WTC11 (cell line): ENCODE measurements around the gene SFTA2. TPM values are rescaled to one million over a fixed set of nuclear protein-coding genes. Genes with fewer than 3 reads are reported as not detected.

Experiments used
- ATAC-seq: fragments of 200-7000 bp; cut with Tn5 transposase; 2 replicates; pipeline ENCODE4 v1.10.0; 2021; ENCODE audit warnings: mild to moderate bottlenecking, moderate library complexity
- CTCF ChIA-PET: fragments of 300-600 bp; sonication (Branson Sonifier 250); formaldehyde crosslinking; loops from one replicate; lab custom pipeline; 2021; ENCODE audit warnings: antibody characterized with exemption; lab: Charles Lee
- POLR2A ChIA-PET: fragments of 350-600 bp; sonication (Branson Sonifier 250); formaldehyde crosslinking; loops from one replicate; lab custom pipeline; 2021; ENCODE audit warnings: antibody characterized with exemption; lab: Charles Lee
- DNase-seq: peaks from one replicate; pipeline ENCODE4 v3.0.0; 2021; ENCODE audit warnings: low spot score
- H3K27ac Mint-ChIP-seq: 2 replicates; pipeline ENCODE4 v1.8.0; 2021; ENCODE audit warnings: mixed read lengths
- H3K27me3 Mint-ChIP-seq: 2 replicates; pipeline ENCODE4 v1.8.0; 2021; ENCODE audit warnings: low read depth, mild to moderate bottlenecking, moderate library complexity, mixed read lengths
- H3K36me3 Mint-ChIP-seq: 2 replicates; pipeline ENCODE4 v1.8.0; 2021; ENCODE audit warnings: mixed read lengths
- H3K4me1 Mint-ChIP-seq: 2 replicates; pipeline ENCODE4 v1.8.0; 2022; ENCODE audit warnings: mixed read lengths
- H3K4me3 Mint-ChIP-seq: 2 replicates; pipeline ENCODE4 v1.8.0; 2021; ENCODE audit warnings: mild to moderate bottlenecking, moderate library complexity, mixed read lengths
- H3K9me3 Mint-ChIP-seq: 2 replicates; pipeline ENCODE4 v1.8.0; 2021; ENCODE audit warnings: mixed read lengths
- ATF2 ChIP-seq: sonication (generic); formaldehyde crosslinking; IDR thresholded peaks from 2 replicates; pipeline ENCODE4 v1.8.1; 2022; ENCODE audit warnings: low read depth, missing genetic modification reagents, borderline replicate concordance
- CREB1 ChIP-seq: sonication (generic); formaldehyde crosslinking; IDR thresholded peaks from 2 replicates; pipeline ENCODE4 v1.8.0; 2023; ENCODE audit warnings: mild to moderate bottlenecking, missing genetic modification reagents
- CREM ChIP-seq: sonication (generic); formaldehyde crosslinking; IDR thresholded peaks from 2 replicates; pipeline ENCODE4 v1.8.1; 2022; ENCODE audit warnings: mild to moderate bottlenecking, missing genetic modification reagents, moderate library complexity
- E2F1 ChIP-seq: sonication (generic); formaldehyde crosslinking; IDR thresholded peaks from 2 replicates; pipeline ENCODE4 v1.8.0; 2022; ENCODE audit warnings: mild to moderate bottlenecking, missing genetic modification reagents
- E2F5 ChIP-seq: sonication (generic); formaldehyde crosslinking; IDR thresholded peaks from 2 replicates; pipeline ENCODE4 v1.8.1; 2022; ENCODE audit warnings: mild to moderate bottlenecking, moderate library complexity, missing genetic modification reagents
- ESRRA ChIP-seq: sonication (generic); formaldehyde crosslinking; IDR thresholded peaks from 2 replicates; pipeline ENCODE4 v1.8.1; 2022; ENCODE audit warnings: mild to moderate bottlenecking, missing genetic modification reagents, borderline replicate concordance
- FOXP1 ChIP-seq: sonication (generic); formaldehyde crosslinking; IDR thresholded peaks from 2 replicates; pipeline ENCODE4 v1.8.0; 2022; ENCODE audit warnings: missing genetic modification reagents, mild to moderate bottlenecking, moderate library complexity, borderline replicate concordance
- FOXP4 ChIP-seq: sonication (generic); formaldehyde crosslinking; IDR thresholded peaks from 2 replicates; pipeline ENCODE4 v1.8.0; 2022; ENCODE audit warnings: mild to moderate bottlenecking, missing genetic modification reagents
- HMGA2 ChIP-seq: fragments of 250-450 bp; sonication (Bioruptor Pico); IDR thresholded peaks from 2 replicates; pipeline ENCODE4 v1.4.0; 2021; ENCODE audit warnings: mild to moderate bottlenecking, moderate library complexity
- HMGXB4 ChIP-seq: sonication (generic); formaldehyde crosslinking; IDR thresholded peaks from 2 replicates; pipeline ENCODE4 v1.8.1; 2023; ENCODE audit warnings: mild to moderate bottlenecking, moderate library complexity, missing genetic modification reagents
- IRF2 ChIP-seq: sonication (generic); formaldehyde crosslinking; IDR thresholded peaks from 2 replicates; pipeline ENCODE4 v1.8.0; 2022; ENCODE audit warnings: low read depth, missing genetic modification reagents, borderline replicate concordance
- KAT7 ChIP-seq: sonication (generic); formaldehyde crosslinking; IDR thresholded peaks from 2 replicates; pipeline ENCODE4 v1.8.1; 2023; ENCODE audit warnings: missing genetic modification reagents, mild to moderate bottlenecking, borderline replicate concordance
- MAX ChIP-seq: sonication (generic); formaldehyde crosslinking; IDR thresholded peaks from 2 replicates; pipeline ENCODE4 v1.8.0; 2022; ENCODE audit warnings: mild to moderate bottlenecking, missing genetic modification reagents
- MXD4 ChIP-seq: fragments of 250-450 bp; sonication (Bioruptor Pico); IDR thresholded peaks from 2 replicates; pipeline ENCODE4 v1.8.0; 2021; ENCODE audit warnings: mild to moderate bottlenecking, moderate library complexity, borderline replicate concordance
- MYBL2 ChIP-seq: sonication (generic); formaldehyde crosslinking; IDR thresholded peaks from 2 replicates; pipeline ENCODE4 v1.8.1; 2023; ENCODE audit warnings: mild to moderate bottlenecking, moderate library complexity, missing genetic modification reagents
- NFE2L1 ChIP-seq: sonication (generic); formaldehyde crosslinking; IDR thresholded peaks from 2 replicates; pipeline ENCODE4 v1.8.1; 2023; ENCODE audit warnings: missing genetic modification reagents
- NFYB ChIP-seq: sonication (generic); formaldehyde crosslinking; conservative IDR thresholded peaks from 2 replicates; pipeline ENCODE4 v1.8.0; 2022; ENCODE audit warnings: low read depth, missing genetic modification reagents
- PRDM15 ChIP-seq: sonication (generic); formaldehyde crosslinking; IDR thresholded peaks from 2 replicates; pipeline ENCODE4 v1.8.0; 2022; ENCODE audit warnings: missing genetic modification reagents
- PRRX2 ChIP-seq: fragments of 250-450 bp; sonication (Bioruptor Pico); IDR thresholded peaks from 2 replicates; pipeline ENCODE4 v1.8.0; 2021; ENCODE audit warnings: mild to moderate bottlenecking
- RELA ChIP-seq: sonication (generic); formaldehyde crosslinking; IDR thresholded peaks from 2 replicates; pipeline ENCODE4 v1.8.1; 2022; ENCODE audit warnings: missing genetic modification reagents, mild to moderate bottlenecking, borderline replicate concordance
- SOX15 ChIP-seq: fragments of 250-450 bp; sonication (Bioruptor Pico); IDR thresholded peaks from 2 replicates; pipeline ENCODE4 v1.9.0; 2021; ENCODE audit warnings: mild to moderate bottlenecking
- ZNF138 ChIP-seq: sonication (generic); formaldehyde crosslinking; conservative IDR thresholded peaks from 2 replicates; pipeline ENCODE4 v1.8.1; 2022; ENCODE audit warnings: mild to moderate bottlenecking, moderate library complexity, missing genetic modification reagents
- total RNA-seq: library from RNA; stranded (reverse); gene quantifications from 3 replicates; pipeline ENCODE4 v1.2.3, GENCODE V29; 2021

SFTA2 gene
- total RNA-seq, 1 experiment from 2014 or later: not detected

- no peak for TF ChIP-seq HMGXB4 (CRISPR knock-in tag)
- TF ChIP-seq E2F1 (CRISPR knock-in tag): no peak
- TF ChIP-seq IRF2 (CRISPR knock-in tag): no peak
- no peak for TF ChIP-seq ESRRA (CRISPR knock-in tag)
- TF ChIP-seq, all 79 proteins: peak for 0
Measured at GRCh38 chr6:30962716-30963115, 30.7 kb upstream of the SFTA2 start (continued).

- no peaks in the 10 kb centered on the region for H3K36me3 Mint-ChIP-seq
- DNase-seq (no peak), ATAC-seq (no peak)
- H3K9me3 Mint-ChIP-seq: peaks cover 22% of the 10 kb centered on the region
- CTCF ChIA-PET: interaction anchor here (0.5 to 2.1 kb wide), 5 partner anchors 19 to 530 kb away, joined by 3 to 5 read pairs (median 4); no protein-coding TSS in a partner anchor
- no peak overlapping the region for H3K4me3 Mint-ChIP-seq
- peaks cover 13% of the 10 kb centered on the region for H3K4me1 Mint-ChIP-seq
- POLR2A ChIA-PET: no interaction called here
- H3K27me3 Mint-ChIP-seq: peaks cover 32% of the 10 kb centered on the region
- TF ChIP-seq NFYB (CRISPR knock-in tag): no peak
- H3K27ac Mint-ChIP-seq: no peak overlapping the region
Measured at GRCh38 chr6:30960907-30961673, 29.1 kb upstream of the SFTA2 start.

GRCh38 chr6:30957716-30958115 is 25.7 kb upstream of the SFTA2 start:
- ATAC-seq (no peak), DNase-seq (no peak)
- Mint-ChIP-seq H3K27me3 (peaks cover 48% of the 10 kb centered on the region), H3K36me3 (no peaks in the 10 kb centered on the region), H3K4me1 (peaks cover 24% of the 10 kb centered on the region), H3K4me3 (no peak overlapping the region), H3K9me3 (0 out of 2 replicates have a peak, but pooled peaks cover 4% of the 10 kb centered on the region)
- ChIA-PET CTCF (interaction anchor here (2.7 kb wide), 1 partner anchor 15 kb away, joined by 29 read pairs; no protein-coding TSS in a partner anchor), POLR2A (no interaction called here)
- TF ChIP-seq ZNF138 (no peak), MXD4 (CRISPR knock-in tag) (no peak), E2F5 (CRISPR knock-in tag) (no peak), MYBL2 (CRISPR knock-in tag) (no peak), HMGA2 (CRISPR knock-in tag) (no peak), MAX (CRISPR knock-in tag) (no peak), CREB1 (CRISPR knock-in tag) (no peak), FOXP1 (CRISPR knock-in tag) (no peak), SOX15 (CRISPR knock-in tag) (no peak), PRDM15 (CRISPR knock-in tag) (no peak), ATF2 (CRISPR knock-in tag) (no peak), CREM (CRISPR knock-in tag) (no peak), FOXP4 (CRISPR knock-in tag) (no peak), PRRX2 (no peak), RELA (no peak), NFE2L1 (CRISPR knock-in tag) (no peak), KAT7 (CRISPR knock-in tag) (no peak)
- TF ChIP-seq, all 79 proteins: peak for 0
- no peak overlapping the region for H3K27ac Mint-ChIP-seq
